B cell (primary cell): ENCODE data around the gene FANCC. TPM values are rescaled to one million over a fixed set of nuclear protein-coding genes. Genes with fewer than 3 reads are reported as not detected.

Experiments used
- ATAC-seq: fragments of 200-7000 bp; cut with Tn5 transposase; one replicate; pipeline ENCODE4 v1.10.0; 2021; ENCODE audit warnings: low read depth, mild to moderate bottlenecking, moderate number of reproducible peaks, moderate library complexity
- CTCF ChIA-PET: fragments of 350-600 bp; sonication (Branson Sonifier 250); formaldehyde crosslinking; loops from one replicate; lab custom pipeline; 2021; ENCODE audit warnings: antibody characterized with exemption, inconsistent platforms; lab: Charles Lee
- POLR2A ChIA-PET: fragments of 350-600 bp; sonication (Branson Sonifier 250); formaldehyde crosslinking; loops from one replicate; lab custom pipeline; 2021; ENCODE audit warnings: antibody characterized with exemption; lab: Charles Lee
- DNase-seq: peaks from one replicate; pipeline ENCODE4 v3.0.0; 2013
- H2AFZ ChIP-seq: 2 replicates; pipeline ENCODE4 v1.6.1; 2012; ENCODE audit warnings: mild to moderate bottlenecking, low read depth, low read length; ENCODE audit not compliant: insufficient read depth, poor library complexity, severe bottlenecking
- H3K27ac ChIP-seq, 2 donors: 1 replicate in 1 of 2; 2 replicates in 1 of 2; pipeline ENCODE4 v1.5.1; 2012 to 2013; ENCODE audit warnings: low read length in 2 of 2, mild to moderate bottlenecking in 2 of 2, moderate library complexity in 1 of 2
- H3K27me3 ChIP-seq, 4 experiments: fragments of 200-600 bp in 1 of 4; sonication (generic) in 1 of 4; replicated peaks in 1 of 4; 1 replicate in 2 of 4; 2 replicates in 2 of 4; pipeline versions ENCODE4 v1.6.1 to v1.7.0; 2013 to 2016; ENCODE audit warnings: low read length in 3 of 4, mild to moderate bottlenecking in 2 of 4, mixed read lengths in 1 of 4, moderate library complexity in 1 of 4; ENCODE audit not compliant: insufficient read depth in 4 of 4, control insufficient read depth in 3 of 4; ENCODE audit errors: control extremely low read depth in 1 of 4
- H3K36me3 ChIP-seq, 2 experiments: replicated peaks in 1 of 2; 1 replicate in 1 of 2; 2 replicates in 1 of 2; pipeline versions ENCODE4 v1.6.1 to v1.7.1; 2013; ENCODE audit warnings: low read length in 1 of 2; ENCODE audit not compliant: insufficient read depth in 2 of 2, control insufficient read depth in 1 of 2; ENCODE audit errors: control extremely low read depth in 1 of 2, extremely low read depth in 1 of 2
- H3K4me1 ChIP-seq, 2 donors: fragments of 200-600 bp in 1 of 2; sonication (generic) in 1 of 2; 1 replicate in 1 of 2; 2 replicates in 1 of 2; pipeline versions ENCODE4 v1.5.1 to v1.6.1; 2013 to 2017; ENCODE audit warnings: low read length in 2 of 2; ENCODE audit not compliant: control insufficient read depth in 2 of 2, insufficient read depth in 2 of 2
- H3K4me2 ChIP-seq: replicated peaks from 2 replicates; pipeline ENCODE3; 2012; ENCODE audit warnings: mild to moderate bottlenecking, low read depth, low read length; ENCODE audit not compliant: poor library complexity, severe bottlenecking
- H3K4me3 ChIP-seq, 5 experiments: fragments of 200-600 bp in 1 of 5; sonication (generic) in 1 of 5; 1 replicate in 3 of 5; 2 replicates in 2 of 5; pipeline versions ENCODE4 v1.5.1 to v1.7.0; 2011 to 2016; ENCODE audit warnings: low read length in 4 of 5, mild to moderate bottlenecking in 4 of 5, low read depth in 2 of 5, control low read depth in 1 of 5, moderate library complexity in 1 of 5; ENCODE audit not compliant: insufficient read depth in 1 of 5; ENCODE audit errors: control extremely low read depth in 1 of 5, extremely low read depth in 1 of 5
- H3K79me2 ChIP-seq: fragments of 200-600 bp; sonication (generic); one replicate; pipeline ENCODE4 v1.6.0; 2016; ENCODE audit warnings: low read length; ENCODE audit not compliant: control insufficient read depth, insufficient read depth
- H3K9ac ChIP-seq: fragments of 200-600 bp; sonication (generic); 2 replicates; pipeline ENCODE4 v1.6.1; 2017; ENCODE audit warnings: mild to moderate bottlenecking, low read length, moderate library complexity
- H3K9me3 ChIP-seq, 3 donors: one replicate each; pipeline versions ENCODE4 v1.6.1 to v1.7.1; 2013; ENCODE audit warnings: low read length in 2 of 3; ENCODE audit not compliant: control insufficient read depth in 2 of 3, insufficient read depth in 1 of 3; ENCODE audit errors: control extremely low read depth in 1 of 3
- H4K20me1 ChIP-seq: 2 replicates; pipeline ENCODE4 v1.6.0; 2012; ENCODE audit warnings: mild to moderate bottlenecking, low read length; ENCODE audit not compliant: insufficient read depth, control insufficient read depth, poor library complexity, severe bottlenecking
- H3K27ac Mint-ChIP-seq: one replicate; pipeline ENCODE4 v1.8.0; 2021; ENCODE audit warnings: mixed read lengths
- H3K27me3 Mint-ChIP-seq: one replicate; pipeline ENCODE4 v1.8.0; 2021; ENCODE audit warnings: mixed read lengths
- H3K4me1 Mint-ChIP-seq: one replicate; pipeline ENCODE4 v1.8.0; 2021; ENCODE audit warnings: mixed read lengths
- H3K4me3 Mint-ChIP-seq: one replicate; pipeline ENCODE4 v1.8.0; 2021; ENCODE audit warnings: mixed read lengths
- H3K9me3 Mint-ChIP-seq: one replicate; pipeline ENCODE4 v1.8.0; 2022; ENCODE audit warnings: mixed read lengths; ENCODE audit not compliant: insufficient read depth
- EZH2 ChIP-seq: IDR thresholded peaks from 2 replicates; pipeline ENCODE4 v1.6.1; 2012; ENCODE audit warnings: borderline replicate concordance, low read depth, mild to moderate bottlenecking, moderate library complexity, low read length; ENCODE audit not compliant: insufficient read depth, poor library complexity, severe bottlenecking
- WGBS: methylation state at CpG from one replicate; pipeline ENCODE4 v1.1.5; 2013; ENCODE audit warnings: missing lambda C conversion rate; ENCODE audit not compliant: insufficient coverage; 5-methylcytosine and 5-hydroxymethylcytosine counted together
- intact Hi-C: fragments of 100-400 bp; cut with micrococcal nuclease; formaldehyde crosslinking; loops from one replicate; pipeline ENCODE4 v1.10.0; 2022
- polyA plus RNA-seq: library from polyadenylated mRNA; depleted of rRNA; stranded (reverse); fragments of >200 nt; gene quantifications from 2 replicates; pipeline ENCODE4 v1.2.3, GENCODE V29; 2012
- total RNA-seq, 2 donors: library from RNA; stranded (reverse); fragments of 120-200 nt in 1 of 2; gene quantifications; 1 replicate in 1 of 2; 2 replicates in 1 of 2; pipeline versions ENCODE4 v1.2.3 to v1.2.4, GENCODE V29; 2013 to 2022
- TF ChIP-seq, protein P1 (sequence below): fragments of 200-600 bp; IDR thresholded peaks from one replicate; pipeline ENCODE4 v1.8.0; 2022; ENCODE audit warnings: antibody characterized with exemption, mild to moderate bottlenecking

FANCC gene
- total and polyA plus RNA-seq, 2 donors (not counting 1 experiment from before 2014, with no cell fraction given) = 1.8 to 11.1 TPM

DNA sequence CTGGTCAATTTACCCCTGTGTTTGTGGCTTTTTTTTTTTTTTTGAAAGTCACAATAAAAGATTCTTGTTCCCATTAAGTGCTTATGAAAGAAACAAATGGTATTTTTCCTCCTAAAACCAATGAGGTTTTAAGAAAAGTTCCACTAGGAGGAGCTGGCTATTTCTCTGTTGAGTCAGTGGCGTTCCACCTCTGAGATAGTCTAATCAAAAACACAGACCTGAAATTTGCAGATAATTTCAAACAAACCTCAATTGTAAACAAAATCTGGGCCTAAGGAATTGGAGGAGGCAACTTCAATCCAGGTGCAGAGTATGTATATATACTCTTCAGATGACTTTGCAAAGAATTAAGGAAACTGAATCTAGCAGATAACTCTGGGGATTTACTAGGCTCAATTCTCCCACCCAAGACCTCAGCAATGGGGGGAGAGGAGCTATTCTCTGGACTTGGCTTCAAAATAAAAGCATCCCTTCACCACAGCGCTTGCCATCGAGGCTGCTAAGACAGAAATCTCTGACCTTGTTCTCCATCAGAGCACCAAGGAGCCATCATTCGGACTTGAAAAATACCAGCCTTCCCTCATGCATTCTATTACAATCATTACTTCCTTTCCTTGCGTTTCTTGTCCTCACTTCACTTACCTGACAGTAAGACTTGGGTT is 52.4 kb downstream of the FANCC start:
- intact Hi-C loops = no loop called here
- H3K4me2 ChIP-seq = no peak overlapping the region
- Mint-ChIP-seq H3K27ac (no peak overlapping the region), H3K4me3 (no peak overlapping the region), H3K4me1 (peaks cover 30% of the 10 kb centered on the region), H3K27me3 (no peaks in the 10 kb centered on the region), H3K9me3 (no peaks in the 10 kb centered on the region)
- H3K27me3 ChIP-seq = no peaks in the 10 kb centered on the region
- CTCF ChIA-PET = interaction anchor here (1.3 kb wide), 1 partner anchor 10 kb away, joined by 3 read pairs; no protein-coding TSS in a partner anchor
- POLR2A ChIA-PET = no interaction called here
- no peak overlapping the region for H3K9ac ChIP-seq
- H3K4me1 ChIP-seq = peaks cover 11 to 12% of the 10 kb centered on the region in 2 donors
- H4K20me1 ChIP-seq = no peaks in the 10 kb centered on the region
- DNase-seq (no peak), ATAC-seq (no peak)
- H3K36me3 ChIP-seq = no peaks in the 10 kb centered on the region
- H3K4me3 ChIP-seq = no peak overlapping the region
- no peaks in the 10 kb centered on the region for H3K79me2 ChIP-seq
- WGBS = no CpG with 5 or more reads among the region's 5 CpGs
- H3K27ac ChIP-seq = no peak overlapping the region
- H3K9me3 ChIP-seq = no peaks in the 10 kb centered on the region
- no peak for TF ChIP-seq EZH2
- TF ChIP-seq, protein P1, sequence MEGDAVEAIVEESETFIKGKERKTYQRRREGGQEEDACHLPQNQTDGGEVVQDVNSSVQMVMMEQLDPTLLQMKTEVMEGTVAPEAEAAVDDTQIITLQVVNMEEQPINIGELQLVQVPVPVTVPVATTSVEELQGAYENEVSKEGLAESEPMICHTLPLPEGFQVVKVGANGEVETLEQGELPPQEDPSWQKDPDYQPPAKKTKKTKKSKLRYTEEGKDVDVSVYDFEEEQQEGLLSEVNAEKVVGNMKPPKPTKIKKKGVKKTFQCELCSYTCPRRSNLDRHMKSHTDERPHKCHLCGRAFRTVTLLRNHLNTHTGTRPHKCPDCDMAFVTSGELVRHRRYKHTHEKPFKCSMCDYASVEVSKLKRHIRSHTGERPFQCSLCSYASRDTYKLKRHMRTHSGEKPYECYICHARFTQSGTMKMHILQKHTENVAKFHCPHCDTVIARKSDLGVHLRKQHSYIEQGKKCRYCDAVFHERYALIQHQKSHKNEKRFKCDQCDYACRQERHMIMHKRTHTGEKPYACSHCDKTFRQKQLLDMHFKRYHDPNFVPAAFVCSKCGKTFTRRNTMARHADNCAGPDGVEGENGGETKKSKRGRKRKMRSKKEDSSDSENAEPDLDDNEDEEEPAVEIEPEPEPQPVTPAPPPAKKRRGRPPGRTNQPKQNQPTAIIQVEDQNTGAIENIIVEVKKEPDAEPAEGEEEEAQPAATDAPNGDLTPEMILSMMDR = no peak
- no peak overlapping the region for H2AFZ ChIP-seq

- TF ChIP-seq, protein P1 = no peak
- TF ChIP-seq EZH2 = no peak
- no peaks in the 10 kb centered on the region for H3K27me3 ChIP-seq
- H4K20me1 ChIP-seq = no peaks in the 10 kb centered on the region
- H3K27ac ChIP-seq = no peak overlapping the region
- ATAC-seq = no peak
- no peaks in the 10 kb centered on the region for H3K9me3 Mint-ChIP-seq
- no peak overlapping the region for H3K4me3 Mint-ChIP-seq
- WGBS = no CpG with 5 or more reads among the region's 1 CpG
- H3K4me1 ChIP-seq = peaks cover 7 to 8% of the 10 kb centered on the region in 2 donors
- H2AFZ ChIP-seq = no peak overlapping the region
- intact Hi-C loops = no loop called here
- no peaks in the 10 kb centered on the region for H3K27me3 Mint-ChIP-seq
- ChIA-PET CTCF (no interaction called here), POLR2A (no interaction called here)
- H3K27ac Mint-ChIP-seq = no peak overlapping the region
- peaks cover 2% of the 10 kb centered on the region for H3K79me2 ChIP-seq
- no peak overlapping the region for H3K4me2 ChIP-seq
- no peaks in the 10 kb centered on the region for H3K9me3 ChIP-seq
- no peak overlapping the region for H3K4me3 ChIP-seq
- H3K4me1 Mint-ChIP-seq = peaks cover 27% of the 10 kb centered on the region
- no peak overlapping the region for H3K9ac ChIP-seq
- no peak for DNase-seq
- no peaks in the 10 kb centered on the region for H3K36me3 ChIP-seq
Measured at GRCh38 chr9:95261890-95262289, 55.6 kb downstream of the FANCC start.
